ENCODE results near the gene TUT4.

The TUT4 gene

GRCh38 chr1:52463891-52464290 is 89.0 kb downstream of the TUT4 start:
- DNase-seq: no peak

GRCh38 chr1:52461821-52462220 is 91.1 kb downstream of the TUT4 start:
- no peak for DNase-seq

GRCh38 chr1:52460694-52461093 is 92.2 kb downstream of the TUT4 start:
- DNase-seq: no peak

- no peak for DNase-seq
These were observed 97.2 kb downstream of the TUT4 start for GRCh38 chr1:52455686-52456085.

- no peak for DNase-seq
These were observed 98.1 kb downstream of the TUT4 start for GRCh38 chr1:52454779-52455178.

- no peak for DNase-seq
These were observed 98.8 kb downstream of the TUT4 start for GRCh38 chr1:52454127-52454526.

GRCh38 chr1:52444463-52444862 is 108.4 kb downstream of the TUT4 start:
- no peak for DNase-seq

- DNase-seq: no peak
These were observed 112.9 kb downstream of the TUT4 start for GRCh38 chr1:52439976-52440375.

GRCh38 chr1:52436817-52437216 is 116.1 kb downstream of the TUT4 start:
- DNase-seq: no peak

GRCh38 chr1:52435650-52436049 is 117.2 kb downstream of the TUT4 start:
- no peak for DNase-seq

- DNase-seq: no peak
These were observed 117.7 kb downstream of the TUT4 start for GRCh38 chr1:52435211-52435610.

- DNase-seq: no peak
These were observed 120.1 kb downstream of the TUT4 start for GRCh38 chr1:52432807-52433206.

GRCh38 chr1:52427152-52427551 is 125.7 kb downstream of the TUT4 start:
- DNase-seq: no peak

- DNase-seq: no peak
These were observed 126.5 kb downstream of the TUT4 start for GRCh38 chr1:52426371-52426770.

GRCh38 chr1:52424813-52425212 is 128.1 kb downstream of the TUT4 start:
- DNase-seq: no peak

- no peak for DNase-seq
These were observed 128.7 kb downstream of the TUT4 start for GRCh38 chr1:52424231-52424636.

- DNase-seq: no peak
These were observed 129.1 kb downstream of the TUT4 start for GRCh38 chr1:52423771-52424170.

GRCh38 chr1:52423055-52423454 is 129.8 kb downstream of the TUT4 start:
- DNase-seq: no peak

- DNase-seq: no peak
These were observed 132.2 kb downstream of the TUT4 start for GRCh38 chr1:52420713-52421112.

- no peak for DNase-seq
These were observed 136.1 kb downstream of the TUT4 start for GRCh38 chr1:52416811-52417210.

GRCh38 chr1:52414942-52415341 is 137.9 kb downstream of the TUT4 start:
- no peak for DNase-seq

- DNase-seq: peak; percentile 23
These were observed 139.4 kb downstream of the TUT4 start for GRCh38 chr1:52413410-52413989.

- DNase-seq: no peak
These were observed 147.9 kb downstream of the TUT4 start for GRCh38 chr1:52404975-52405338.

GRCh38 chr1:52404116-52404974 is 148.5 kb downstream of the TUT4 start, which contains the start of the genes ORC1 and PRPF38A:
Gene ORC1, minus strand, starts transcription at chr1:52404423. Its CDS starts 2,200 bp downstream, at chr1:52402223.
Gene PRPF38A, plus strand, starts transcription at chr1:52404602. Its CDS starts 148 bp downstream, at chr1:52404750.
- DNase-seq: peak; percentile 94
